MM.1S (cell line): ENCODE results near the gene PLIN1.

Source experiments
- DNase-seq: peaks from one replicate; pipeline ENCODE4 v3.0.0-alpha.2; 2015
- H2AFZ ChIP-seq: fragments of 300-600 bp; sonication (generic); 2 replicates; pipeline ENCODE4 v1.6.0; 2016; ENCODE audit warnings: antibody characterized with exemption, low read length
- H3F3A ChIP-seq: fragments of 300-600 bp; sonication (generic); 2 replicates; pipeline ENCODE4 v1.6.1; 2016; ENCODE audit warnings: mild to moderate bottlenecking, antibody characterized with exemption, low read length, moderate library complexity, mixed read lengths; ENCODE audit not compliant: insufficient read depth
- H3K27ac ChIP-seq: fragments of 300-600 bp; sonication (generic); 2 replicates; pipeline ENCODE4 v1.5.1; 2016; ENCODE audit warnings: mild to moderate bottlenecking, low read length
- H3K27me3 ChIP-seq: fragments of 300-600 bp; sonication (generic); replicated peaks from 2 replicates; pipeline ENCODE4 v1.6.0; 2016; ENCODE audit warnings: low read length; ENCODE audit not compliant: insufficient read depth
- H3K36me3 ChIP-seq: fragments of 300-600 bp; sonication (generic); replicated peaks from 2 replicates; pipeline ENCODE4 v1.6.1; 2016; ENCODE audit warnings: mild to moderate bottlenecking, low read length, mixed read lengths; ENCODE audit not compliant: insufficient read depth
- H3K4me1 ChIP-seq: fragments of 300-600 bp; sonication (generic); 2 replicates; pipeline ENCODE4 v1.6.1; 2016; ENCODE audit warnings: low read length, mixed read lengths
- H3K4me2 ChIP-seq: fragments of 300-600 bp; sonication (generic); 2 replicates; pipeline ENCODE4 v1.6.0; 2016; ENCODE audit warnings: low read depth, low read length
- H3K4me3 ChIP-seq: fragments of 300-600 bp; sonication (generic); 2 replicates; pipeline ENCODE4 v1.5.1; 2016; ENCODE audit warnings: low read length, mixed read lengths
- H3K79me2 ChIP-seq: fragments of 300-600 bp; sonication (generic); 2 replicates; pipeline ENCODE4 v1.6.1; 2016; ENCODE audit warnings: mixed run types, low read length, mixed read lengths
- H3K9ac ChIP-seq: fragments of 300-600 bp; sonication (generic); 2 replicates; pipeline ENCODE4 v1.6.1; 2016; ENCODE audit warnings: low read length, mixed read lengths
- H3K9me2 ChIP-seq: fragments of 300-600 bp; sonication (generic); replicated peaks from 2 replicates; pipeline ENCODE4 v1.6.1; 2016; ENCODE audit warnings: mild to moderate bottlenecking, low read length, mixed read lengths; ENCODE audit not compliant: insufficient read depth
- H3K9me3 ChIP-seq: fragments of 300-600 bp; sonication (generic); replicated peaks from 2 replicates; pipeline ENCODE4 v1.6.1; 2016; ENCODE audit warnings: mild to moderate bottlenecking, low read length, mixed read lengths; ENCODE audit not compliant: insufficient read depth
- H4K20me1 ChIP-seq: fragments of 300-600 bp; sonication (generic); 2 replicates; pipeline ENCODE4 v1.6.1; 2016; ENCODE audit warnings: mild to moderate bottlenecking, low read length, moderate library complexity, mixed read lengths; ENCODE audit not compliant: insufficient read depth
- EZH2 ChIP-seq: fragments of 300-600 bp; sonication (generic); optimal IDR thresholded peaks from 2 replicates; pipeline ENCODE3; 2017; ENCODE audit warnings: low read depth, mild to moderate bottlenecking, antibody characterized with exemption, low read length, mixed read lengths
- EZH2phosphoT487 ChIP-seq: fragments of 300-600 bp; sonication (generic); IDR thresholded peaks from 2 replicates; pipeline ENCODE4 v1.6.1; 2018; ENCODE audit warnings: antibody characterized with exemption, low read length
- TF ChIP-seq, protein P1 (sequence below): fragments of 300-600 bp; sonication (generic); IDR thresholded peaks from 2 replicates; pipeline ENCODE4 v1.5.1; 2016; ENCODE audit warnings: antibody characterized with exemption, low read length, mixed read lengths

The PLIN1 gene

DNA sequence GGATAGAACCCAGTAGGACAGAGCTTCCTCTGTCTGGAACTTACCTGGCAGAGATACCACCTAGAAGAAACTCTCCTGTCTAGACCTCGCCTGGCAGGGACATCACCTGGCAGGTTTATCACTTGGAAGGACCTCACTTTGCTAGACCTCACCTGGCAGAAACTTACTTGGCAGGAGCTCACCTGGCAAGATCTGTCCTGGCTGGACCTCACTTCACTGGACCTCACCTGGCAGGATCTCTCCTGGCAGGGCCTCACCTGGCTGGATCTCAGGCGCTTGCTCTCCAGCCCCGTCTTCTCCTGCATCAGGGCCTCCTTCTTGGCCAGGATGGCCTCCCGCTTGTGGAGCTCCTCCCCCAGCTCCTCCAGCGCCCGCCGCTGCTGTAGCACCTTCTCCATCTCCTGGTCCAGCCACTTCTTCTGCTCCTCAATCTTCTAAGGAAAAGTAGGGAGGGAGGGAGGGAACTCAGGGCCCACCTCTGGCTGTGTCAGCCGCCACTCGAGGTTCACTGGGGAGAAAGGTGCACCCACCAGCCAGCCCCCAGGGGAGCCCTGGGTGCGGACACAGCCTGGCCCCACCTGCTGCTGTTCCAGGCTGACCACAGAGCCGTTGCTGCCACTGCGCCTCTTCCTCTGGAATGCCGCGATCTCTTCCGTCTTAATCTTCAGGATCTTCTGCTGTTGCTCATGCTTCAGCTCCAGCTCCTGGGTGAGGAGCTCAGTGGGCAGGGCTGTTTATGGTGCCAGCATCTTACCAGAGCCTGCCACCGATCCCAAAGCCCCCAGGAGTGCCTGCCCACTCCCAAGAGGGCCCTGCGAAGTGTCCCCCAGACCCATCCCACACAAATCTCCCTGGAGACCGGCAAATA lies 46.4 kb downstream of the PLIN1 start:
- Histone ChIP-seq H4K20me1 (no peaks in the 10 kb centered on the region), H3K79me2 (no peaks in the 10 kb centered on the region), H3K9me3 (no peaks in the 10 kb centered on the region), H3K27ac (no peak overlapping the region), H2AFZ (no peak overlapping the region), H3K27me3 (no peaks in the 10 kb centered on the region), H3K9ac (no peak overlapping the region), H3K4me1 (no peaks in the 10 kb centered on the region), H3K9me2 (no peaks in the 10 kb centered on the region), H3F3A (no peaks in the 10 kb centered on the region), H3K4me3 (no peak overlapping the region), H3K4me2 (no peak overlapping the region), H3K36me3 (peaks cover 10% of the 10 kb centered on the region)
- no peak for DNase-seq
- TF ChIP-seq EZH2phosphoT487 (no peak), EZH2 (no peak)
- TF ChIP-seq, protein P1, sequence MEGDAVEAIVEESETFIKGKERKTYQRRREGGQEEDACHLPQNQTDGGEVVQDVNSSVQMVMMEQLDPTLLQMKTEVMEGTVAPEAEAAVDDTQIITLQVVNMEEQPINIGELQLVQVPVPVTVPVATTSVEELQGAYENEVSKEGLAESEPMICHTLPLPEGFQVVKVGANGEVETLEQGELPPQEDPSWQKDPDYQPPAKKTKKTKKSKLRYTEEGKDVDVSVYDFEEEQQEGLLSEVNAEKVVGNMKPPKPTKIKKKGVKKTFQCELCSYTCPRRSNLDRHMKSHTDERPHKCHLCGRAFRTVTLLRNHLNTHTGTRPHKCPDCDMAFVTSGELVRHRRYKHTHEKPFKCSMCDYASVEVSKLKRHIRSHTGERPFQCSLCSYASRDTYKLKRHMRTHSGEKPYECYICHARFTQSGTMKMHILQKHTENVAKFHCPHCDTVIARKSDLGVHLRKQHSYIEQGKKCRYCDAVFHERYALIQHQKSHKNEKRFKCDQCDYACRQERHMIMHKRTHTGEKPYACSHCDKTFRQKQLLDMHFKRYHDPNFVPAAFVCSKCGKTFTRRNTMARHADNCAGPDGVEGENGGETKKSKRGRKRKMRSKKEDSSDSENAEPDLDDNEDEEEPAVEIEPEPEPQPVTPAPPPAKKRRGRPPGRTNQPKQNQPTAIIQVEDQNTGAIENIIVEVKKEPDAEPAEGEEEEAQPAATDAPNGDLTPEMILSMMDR = no peak

DNA sequence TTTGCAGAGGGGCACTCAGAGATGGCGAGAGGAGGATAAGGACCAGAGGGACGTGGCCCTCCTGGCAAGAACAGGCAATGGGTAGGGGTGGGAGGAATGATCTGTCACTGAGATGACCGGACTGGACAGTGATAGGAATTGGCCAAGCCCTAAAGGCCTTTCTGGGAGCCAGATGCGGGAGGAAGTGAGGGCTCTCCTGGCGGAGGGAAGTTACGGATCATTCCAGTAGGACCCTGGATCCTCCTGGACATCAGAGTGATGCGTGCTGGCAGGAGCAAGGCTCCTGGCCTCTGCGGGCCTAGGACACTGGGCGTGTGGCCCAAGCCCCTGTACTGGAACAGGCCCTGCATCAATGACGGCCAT lies 47.3 kb downstream of the PLIN1 start:
- H3K79me2 ChIP-seq = no peaks in the 10 kb centered on the region
- no peaks in the 10 kb centered on the region for H3K9me2 ChIP-seq
- H3K27ac ChIP-seq = no peak overlapping the region
- H2AFZ ChIP-seq = no peak overlapping the region
- no peaks in the 10 kb centered on the region for H3K27me3 ChIP-seq
- H3K9ac ChIP-seq = no peak overlapping the region
- no peaks in the 10 kb centered on the region for H4K20me1 ChIP-seq
- no peak for TF ChIP-seq EZH2
- no peaks in the 10 kb centered on the region for H3K9me3 ChIP-seq
- H3K4me2 ChIP-seq = no peak overlapping the region
- H3F3A ChIP-seq = no peaks in the 10 kb centered on the region
- no peaks in the 10 kb centered on the region for H3K4me1 ChIP-seq
- no peak for DNase-seq
- H3K4me3 ChIP-seq = no peak overlapping the region
- H3K36me3 ChIP-seq = peaks cover 15% of the 10 kb centered on the region

DNA sequence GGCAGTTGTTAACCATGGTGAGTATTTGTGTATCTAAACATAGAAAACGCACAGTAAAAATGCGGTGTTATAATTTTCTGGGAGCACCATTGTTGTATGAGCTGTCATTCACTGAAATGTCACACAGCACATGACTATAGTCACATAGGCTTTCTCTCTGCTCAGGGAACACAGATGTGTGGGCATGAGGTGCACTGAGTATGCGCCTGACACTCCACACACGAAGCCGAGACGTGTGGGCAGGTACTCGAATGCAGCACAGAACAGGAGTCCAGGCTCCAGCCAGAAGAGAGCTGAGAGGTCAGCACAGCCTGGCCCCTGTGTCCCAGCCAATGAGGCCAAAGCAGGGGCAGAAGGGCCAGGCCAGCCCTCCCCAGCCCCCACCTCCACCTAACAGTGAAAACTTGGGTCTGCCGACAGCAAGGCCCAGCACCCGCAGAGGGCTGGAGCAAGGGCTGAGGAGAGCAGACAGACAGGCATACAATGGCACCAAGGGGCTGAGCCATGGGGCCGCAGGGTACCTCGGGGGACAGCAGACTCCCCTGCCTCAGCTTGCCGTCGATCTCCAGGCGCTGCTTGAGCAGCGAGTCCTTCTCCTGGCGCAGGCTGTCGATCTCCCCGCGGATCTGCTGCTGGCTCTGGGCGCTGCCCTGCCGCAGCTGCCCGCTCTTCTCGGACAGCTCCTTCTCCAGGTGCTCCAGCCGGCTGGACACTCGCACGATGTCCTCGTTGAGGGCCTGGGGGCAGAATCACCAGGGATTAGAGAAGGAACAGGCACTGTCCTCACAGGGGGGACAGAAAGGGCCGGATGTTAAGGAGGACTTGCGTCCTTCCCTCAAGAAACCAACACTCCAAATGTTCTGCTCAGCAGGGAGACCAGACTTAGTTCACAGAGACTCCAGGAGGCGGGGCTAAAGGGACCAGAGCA lies 47.9 kb downstream of the PLIN1 start:
- Histone ChIP-seq H3K36me3 (peaks cover 21% of the 10 kb centered on the region), H3K9me2 (no peaks in the 10 kb centered on the region)
- no peak for DNase-seq

More for the DNA sequence above, 47.9 kb downstream of the PLIN1 start:
- no peaks in the 10 kb centered on the region for H3K27me3 ChIP-seq
- no peak overlapping the region for H2AFZ ChIP-seq
- H3K4me3 ChIP-seq = no peak overlapping the region
- no peaks in the 10 kb centered on the region for H3K9me3 ChIP-seq
- TF ChIP-seq EZH2 = no peak
- TF ChIP-seq, protein P1 = no peak
- no peaks in the 10 kb centered on the region for H3F3A ChIP-seq
- no peak overlapping the region for H3K27ac ChIP-seq
- H3K79me2 ChIP-seq = no peaks in the 10 kb centered on the region
- no peaks in the 10 kb centered on the region for H3K4me1 ChIP-seq
- no peak overlapping the region for H3K4me2 ChIP-seq
- no peak overlapping the region for H3K9ac ChIP-seq
- H4K20me1 ChIP-seq = no peaks in the 10 kb centered on the region
